ENCODE measurements around the gene PRKD1.

PRKD1 gene

DNA sequence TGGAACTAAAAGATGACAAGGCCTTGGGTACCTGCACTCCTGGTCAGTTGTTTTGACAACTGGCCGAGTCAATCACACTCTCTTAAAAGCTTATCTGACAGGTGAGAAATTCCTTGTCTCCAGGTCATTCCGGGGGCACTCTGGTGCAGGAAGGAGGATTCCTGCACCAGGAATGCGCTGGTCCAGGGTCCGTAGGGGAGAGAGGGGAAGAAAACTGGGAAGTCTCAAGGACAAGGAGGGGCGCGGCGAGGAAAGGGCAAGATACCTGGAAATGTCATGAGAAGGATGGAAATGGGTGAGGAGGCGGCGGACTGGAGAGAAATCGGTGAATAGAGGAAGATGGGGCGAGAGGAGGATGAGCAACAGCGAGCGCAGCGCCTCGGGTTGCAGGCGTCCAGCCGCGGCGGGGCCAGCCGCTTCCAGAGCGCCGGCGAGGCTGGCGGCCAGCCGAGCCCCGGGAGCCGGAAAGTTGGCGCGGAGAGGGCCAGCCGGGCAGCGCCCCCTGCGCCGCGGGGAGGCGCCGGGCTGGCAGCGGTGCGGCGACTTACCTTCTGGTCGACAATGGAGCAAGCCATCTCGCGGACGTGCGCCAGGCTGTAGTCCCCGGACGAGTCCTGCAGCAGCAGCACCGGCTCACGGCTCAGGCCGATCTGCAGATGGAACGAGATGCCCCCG is 809 bp downstream of the PRKD1 start:
- Histone ChIP-seq H3K4me1 (ENCODE audit: control insufficient read depth, insufficient read depth, low read length, poor library complexity, severe bottlenecking) (no peaks in the 10 kb centered on the region), H3K27ac (ENCODE audit: insufficient read depth, low read length, poor library complexity, severe bottlenecking) (no peak overlapping the region), H3K4me3 (ENCODE audit: insufficient read depth, low read depth, low read length, poor library complexity, severe bottlenecking) (no peak overlapping the region), H3K9me3 (ENCODE audit: control insufficient read depth, low read length) (no peaks in the 10 kb centered on the region), H3K27me3 (replicated peaks; ENCODE audit: control insufficient read depth, insufficient read depth, low read length, poor library complexity, severe bottlenecking) (peaks cover 9% of the 10 kb centered on the region), H3K36me3 (ENCODE audit: control insufficient read depth, insufficient read depth, low read length) (no peaks in the 10 kb centered on the region)
- no peak for DNase-seq

- Histone ChIP-seq H3K27me3 (replicated peaks; ENCODE audit: control insufficient read depth, insufficient read depth, low read length, poor library complexity, severe bottlenecking) (peaks cover 9% of the 10 kb centered on the region), H3K36me3 (ENCODE audit: control insufficient read depth, insufficient read depth, low read length) (no peaks in the 10 kb centered on the region), H3K4me3 (ENCODE audit: insufficient read depth, low read depth, low read length, poor library complexity, severe bottlenecking) (no peak overlapping the region), H3K4me1 (ENCODE audit: control insufficient read depth, insufficient read depth, low read length, poor library complexity, severe bottlenecking) (no peaks in the 10 kb centered on the region), H3K27ac (ENCODE audit: insufficient read depth, low read length, poor library complexity, severe bottlenecking) (no peak overlapping the region), H3K9me3 (ENCODE audit: control insufficient read depth, low read length) (no peaks in the 10 kb centered on the region)
- no peak for DNase-seq
Observed at GRCh38 chr14:29926228-29926627, 1.4 kb downstream of the PRKD1 start.

GRCh38 chr14:29925736-29926135 is 1.9 kb downstream of the PRKD1 start:
- H3K27me3 ChIP-seq (replicated peaks; ENCODE audit: control insufficient read depth, insufficient read depth, low read length, poor library complexity, severe bottlenecking) = peaks cover 9% of the 10 kb centered on the region

GRCh38 chr14:29925101-29925722 is 2.4 kb downstream of the PRKD1 start:
- no peak for DNase-seq
- H3K27ac ChIP-seq (ENCODE audit: insufficient read depth, low read length, poor library complexity, severe bottlenecking) = no peak overlapping the region
- peaks cover 9% of the 10 kb centered on the region for H3K27me3 ChIP-seq (replicated peaks; ENCODE audit: control insufficient read depth, insufficient read depth, low read length, poor library complexity, severe bottlenecking)
- no peaks in the 10 kb centered on the region for H3K4me1 ChIP-seq (ENCODE audit: control insufficient read depth, insufficient read depth, low read length, poor library complexity, severe bottlenecking)
- no peaks in the 10 kb centered on the region for H3K36me3 ChIP-seq (ENCODE audit: control insufficient read depth, insufficient read depth, low read length)
- no peak overlapping the region for H3K4me3 ChIP-seq (ENCODE audit: insufficient read depth, low read depth, low read length, poor library complexity, severe bottlenecking)
- no peaks in the 10 kb centered on the region for H3K9me3 ChIP-seq (ENCODE audit: control insufficient read depth, low read length)

More at GRCh38 chr14:29925736-29926135, 1.9 kb downstream of the PRKD1 start:
- H3K36me3 ChIP-seq (ENCODE audit: control insufficient read depth, insufficient read depth, low read length) = no peaks in the 10 kb centered on the region
- no peak overlapping the region for H3K27ac ChIP-seq (ENCODE audit: insufficient read depth, low read length, poor library complexity, severe bottlenecking)
- no peak overlapping the region for H3K4me3 ChIP-seq (ENCODE audit: insufficient read depth, low read depth, low read length, poor library complexity, severe bottlenecking)
- no peaks in the 10 kb centered on the region for H3K4me1 ChIP-seq (ENCODE audit: control insufficient read depth, insufficient read depth, low read length, poor library complexity, severe bottlenecking)
- H3K9me3 ChIP-seq (ENCODE audit: control insufficient read depth, low read length) = no peaks in the 10 kb centered on the region
- no peak for DNase-seq

DNA sequence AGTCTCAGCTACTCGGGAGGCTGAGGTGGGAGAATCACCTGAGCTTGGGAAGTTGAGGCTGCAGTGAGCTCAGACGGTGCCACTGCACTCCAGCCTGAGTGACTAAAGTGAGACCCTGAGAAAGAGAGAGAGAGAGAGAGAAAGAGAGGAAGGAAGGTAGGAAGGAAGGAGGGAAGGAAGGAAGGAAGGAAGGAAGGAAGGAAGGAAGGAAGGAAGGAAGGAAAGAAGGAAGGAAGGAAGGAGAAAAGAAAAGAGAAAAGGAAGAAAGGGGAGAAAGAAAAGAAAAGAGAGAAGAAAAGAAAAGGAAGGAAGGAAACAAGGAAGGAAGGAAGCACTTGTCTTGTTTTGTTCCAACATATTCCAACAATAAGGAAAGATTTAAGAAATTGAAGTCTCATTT is 7.8 kb downstream of the PRKD1 start:
- Histone ChIP-seq H3K4me3 (ENCODE audit: insufficient read depth, low read depth, low read length, poor library complexity, severe bottlenecking) (no peak overlapping the region), H3K27ac (ENCODE audit: insufficient read depth, low read length, poor library complexity, severe bottlenecking) (no peak overlapping the region), H3K36me3 (ENCODE audit: control insufficient read depth, insufficient read depth, low read length) (no peaks in the 10 kb centered on the region), H3K27me3 (replicated peaks; ENCODE audit: control insufficient read depth, insufficient read depth, low read length, poor library complexity, severe bottlenecking) (no peaks in the 10 kb centered on the region), H3K4me1 (ENCODE audit: control insufficient read depth, insufficient read depth, low read length, poor library complexity, severe bottlenecking) (no peaks in the 10 kb centered on the region), H3K9me3 (ENCODE audit: control insufficient read depth, low read length) (no peaks in the 10 kb centered on the region)
- DNase-seq = no peak

- Histone ChIP-seq H3K4me1 (ENCODE audit: control insufficient read depth, insufficient read depth, low read length, poor library complexity, severe bottlenecking) (no peaks in the 10 kb centered on the region), H3K9me3 (ENCODE audit: control insufficient read depth, low read length) (no peaks in the 10 kb centered on the region), H3K27ac (ENCODE audit: insufficient read depth, low read length, poor library complexity, severe bottlenecking) (no peak overlapping the region), H3K36me3 (ENCODE audit: control insufficient read depth, insufficient read depth, low read length) (no peaks in the 10 kb centered on the region), H3K27me3 (replicated peaks; ENCODE audit: control insufficient read depth, insufficient read depth, low read length, poor library complexity, severe bottlenecking) (no peaks in the 10 kb centered on the region), H3K4me3 (ENCODE audit: insufficient read depth, low read depth, low read length, poor library complexity, severe bottlenecking) (no peak overlapping the region)
- DNase-seq = no peak
Observed at GRCh38 chr14:29918981-29919380, 8.7 kb downstream of the PRKD1 start.

DNA sequence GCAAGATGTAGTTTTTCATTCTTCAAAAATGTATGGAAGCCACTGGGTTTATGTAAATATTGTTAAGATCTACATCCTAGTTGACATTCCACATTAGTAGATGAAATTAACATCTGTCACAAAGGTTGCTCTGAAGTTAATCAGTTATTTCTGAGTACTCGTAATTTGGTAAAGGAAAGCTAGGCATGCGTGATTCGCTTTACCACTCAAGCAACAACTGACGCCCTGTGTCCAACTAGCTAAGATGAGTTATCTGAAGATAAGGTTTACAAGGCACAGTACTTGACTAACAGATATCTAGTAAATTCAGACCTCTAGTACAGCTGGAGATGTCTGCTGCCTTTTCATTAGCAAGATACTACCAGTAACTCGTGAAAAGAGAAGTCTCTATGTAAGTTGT is 14.1 kb downstream of the PRKD1 start:
- H3K9me3 ChIP-seq (ENCODE audit: control insufficient read depth, low read length) = no peaks in the 10 kb centered on the region
- H3K4me1 ChIP-seq (ENCODE audit: control insufficient read depth, insufficient read depth, low read length, poor library complexity, severe bottlenecking) = no peaks in the 10 kb centered on the region
- no peak overlapping the region for H3K27ac ChIP-seq (ENCODE audit: insufficient read depth, low read length, poor library complexity, severe bottlenecking)
- H3K36me3 ChIP-seq (ENCODE audit: control insufficient read depth, insufficient read depth, low read length) = no peaks in the 10 kb centered on the region
- DNase-seq = no peak
- no peaks in the 10 kb centered on the region for H3K27me3 ChIP-seq (replicated peaks; ENCODE audit: control insufficient read depth, insufficient read depth, low read length, poor library complexity, severe bottlenecking)
- H3K4me3 ChIP-seq (ENCODE audit: insufficient read depth, low read depth, low read length, poor library complexity, severe bottlenecking) = no peak overlapping the region

DNA sequence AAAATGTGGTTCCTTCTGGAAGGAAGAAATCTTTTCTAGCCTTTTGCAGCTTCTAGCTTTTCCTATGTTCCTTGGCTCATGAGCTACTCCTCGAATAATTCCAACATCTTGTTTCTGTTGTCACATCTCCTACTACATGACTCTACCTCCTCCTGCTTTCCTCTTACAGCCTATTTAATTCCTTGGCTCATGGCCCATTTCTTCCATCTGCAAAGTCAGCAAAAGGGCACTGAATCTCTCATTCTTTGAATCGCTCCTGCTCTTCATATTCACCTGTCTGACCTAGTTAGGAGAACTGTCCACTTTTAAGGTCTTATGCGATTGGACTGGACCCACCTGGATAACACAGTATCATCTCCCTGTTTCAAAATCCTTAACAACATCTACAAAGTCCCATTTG is 15.8 kb downstream of the PRKD1 start:
- Histone ChIP-seq H3K27ac (ENCODE audit: insufficient read depth, low read length, poor library complexity, severe bottlenecking) (no peak overlapping the region), H3K27me3 (replicated peaks; ENCODE audit: control insufficient read depth, insufficient read depth, low read length, poor library complexity, severe bottlenecking) (no peaks in the 10 kb centered on the region), H3K4me1 (ENCODE audit: control insufficient read depth, insufficient read depth, low read length, poor library complexity, severe bottlenecking) (no peaks in the 10 kb centered on the region), H3K4me3 (ENCODE audit: insufficient read depth, low read depth, low read length, poor library complexity, severe bottlenecking) (no peak overlapping the region), H3K9me3 (ENCODE audit: control insufficient read depth, low read length) (no peaks in the 10 kb centered on the region), H3K36me3 (ENCODE audit: control insufficient read depth, insufficient read depth, low read length) (no peaks in the 10 kb centered on the region)
- DNase-seq = no peak

- DNase-seq = no peak
- H3K27ac ChIP-seq (ENCODE audit: insufficient read depth, low read length, poor library complexity, severe bottlenecking) = no peak overlapping the region
- H3K27me3 ChIP-seq (replicated peaks; ENCODE audit: control insufficient read depth, insufficient read depth, low read length, poor library complexity, severe bottlenecking) = no peaks in the 10 kb centered on the region
- H3K4me1 ChIP-seq (ENCODE audit: control insufficient read depth, insufficient read depth, low read length, poor library complexity, severe bottlenecking) = no peaks in the 10 kb centered on the region
- H3K36me3 ChIP-seq (ENCODE audit: control insufficient read depth, insufficient read depth, low read length) = no peaks in the 10 kb centered on the region
- no peak overlapping the region for H3K4me3 ChIP-seq (ENCODE audit: insufficient read depth, low read depth, low read length, poor library complexity, severe bottlenecking)
- H3K9me3 ChIP-seq (ENCODE audit: control insufficient read depth, low read length) = no peaks in the 10 kb centered on the region
Observed at GRCh38 chr14:29908652-29909577, 18.7 kb downstream of the PRKD1 start.
